Kidney epithelial cell (primary cell): ENCODE data around the gene GAS1. TPM values are rescaled to one million over a fixed set of nuclear protein-coding genes. Genes with fewer than 3 reads are reported as not detected.

ENCODE experiments used
- DNase-seq: peaks from one replicate; pipeline ENCODE4 v3.0.0-alpha.2; 2010; ENCODE audit warnings: low read depth
- H3K27me3 ChIP-seq: 2 replicates; pipeline ENCODE4 v1.6.0; 2011; ENCODE audit warnings: low read length; ENCODE audit not compliant: control insufficient read depth, insufficient read depth
- H3K36me3 ChIP-seq: 2 replicates; pipeline ENCODE4 v1.5.1; 2011; ENCODE audit warnings: low read length; ENCODE audit not compliant: control insufficient read depth, insufficient read depth
- H3K4me3 ChIP-seq: 2 replicates; pipeline ENCODE4 v1.5.1; 2011; ENCODE audit warnings: low read depth, mild to moderate bottlenecking, control low read depth, low read length
- CTCF ChIP-seq: IDR thresholded peaks from 2 replicates; pipeline ENCODE4 v1.5.1; 2011; ENCODE audit warnings: mild to moderate bottlenecking, moderate library complexity, low read length, control low read depth, inconsistent platforms; ENCODE audit not compliant: insufficient read depth, poor library complexity, severe bottlenecking
- total RNA-seq: library from RNA; depleted of rRNA; stranded (reverse); fragments of >200 nt; gene quantifications from 2 replicates; pipeline ENCODE4 v1.2.3, GENCODE V29; 2015

The GAS1 gene
- total RNA-seq, 1 donor from 2014 or later: 6.1 TPM

GRCh38 chr9:86908261-86908660 lies 39.0 kb downstream of the GAS1 start:
- DNase-seq: no peak
- Histone ChIP-seq H3K27me3 (no peaks in the 10 kb centered on the region), H3K36me3 (no peaks in the 10 kb centered on the region), H3K4me3 (no peak overlapping the region)
- TF ChIP-seq CTCF: no peak

DNA sequence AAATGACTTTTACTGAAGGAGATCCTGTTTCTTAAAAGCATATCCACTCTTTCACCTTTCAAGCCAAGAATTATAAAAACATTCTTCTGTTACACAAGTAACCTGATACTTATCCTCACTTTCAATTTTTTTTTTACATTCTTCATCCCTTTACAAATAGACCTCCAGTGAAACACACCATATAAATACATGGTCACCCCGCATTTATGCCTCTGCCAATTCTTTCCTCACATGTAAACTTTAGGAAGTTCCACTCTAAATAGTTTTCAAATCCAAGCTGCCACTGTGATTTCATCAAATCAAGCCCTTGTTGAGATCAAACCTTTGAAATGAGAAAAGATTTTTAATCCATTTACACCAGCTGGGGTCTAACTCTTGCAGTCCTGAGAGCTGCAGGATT lies 40.0 kb downstream of the GAS1 start:
- H3K36me3 ChIP-seq: no peaks in the 10 kb centered on the region
- no peak overlapping the region for H3K4me3 ChIP-seq
- no peak for TF ChIP-seq CTCF
- no peaks in the 10 kb centered on the region for H3K27me3 ChIP-seq
- no peak for DNase-seq

GRCh38 chr9:86903734-86904085 lies 43.6 kb downstream of the GAS1 start:
- Histone ChIP-seq H3K4me3 (no peak overlapping the region), H3K36me3 (no peaks in the 10 kb centered on the region), H3K27me3 (no peaks in the 10 kb centered on the region)
- TF ChIP-seq CTCF: no peak
- DNase-seq: no peak

- no peaks in the 10 kb centered on the region for H3K36me3 ChIP-seq
- DNase-seq: no peak
- TF ChIP-seq CTCF: no peak
- H3K27me3 ChIP-seq: no peaks in the 10 kb centered on the region
- H3K4me3 ChIP-seq: peak overlapping the region; percentile 15
These were observed 44.1 kb downstream of the GAS1 start for GRCh38 chr9:86902991-86903733.

DNA sequence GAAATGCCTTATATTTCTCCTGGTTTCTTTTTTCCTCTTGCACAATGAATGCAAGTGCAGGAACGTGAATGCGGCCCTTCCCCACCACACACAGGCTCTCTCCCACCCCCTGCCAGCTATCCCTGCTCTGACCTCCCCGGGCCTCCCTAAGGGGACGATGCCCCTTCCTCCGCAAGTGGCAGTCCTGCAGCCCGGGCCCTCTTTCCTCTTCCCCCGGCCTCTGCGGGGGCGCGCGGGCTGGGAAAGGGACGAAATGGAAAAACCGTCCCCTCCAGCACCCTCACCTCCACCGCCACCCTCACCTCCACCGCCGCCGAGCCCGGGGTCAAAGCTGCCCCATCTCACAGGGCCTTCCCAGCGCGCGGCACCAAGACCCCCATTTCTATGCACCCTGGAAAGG lies 44.7 kb downstream of the GAS1 start:
- Histone ChIP-seq H3K4me3 (no peak overlapping the region), H3K36me3 (no peaks in the 10 kb centered on the region), H3K27me3 (no peaks in the 10 kb centered on the region)
- no peak for TF ChIP-seq CTCF
- DNase-seq: no peak

DNA sequence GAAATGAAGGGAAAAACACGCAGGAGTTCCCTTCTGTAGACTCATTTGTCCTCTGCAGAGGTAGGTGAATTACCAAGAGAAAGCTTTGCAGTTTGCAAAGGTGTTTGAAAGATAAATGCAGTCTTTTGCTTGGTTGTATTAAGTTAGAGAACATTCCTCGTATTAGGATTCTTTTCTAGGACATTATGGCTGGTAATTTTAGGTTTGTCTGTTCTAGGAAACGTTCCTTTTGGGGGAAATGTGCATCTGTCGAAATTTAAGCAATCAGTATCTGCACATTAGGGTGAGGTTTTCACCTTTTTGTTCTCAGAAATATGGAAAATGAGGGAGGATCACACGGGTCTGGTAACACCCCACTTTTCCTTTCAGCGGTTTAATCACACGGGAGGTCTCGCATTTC lies 45.1 kb downstream of the GAS1 start:
- H3K36me3 ChIP-seq: no peaks in the 10 kb centered on the region
- no peak for TF ChIP-seq CTCF
- DNase-seq: no peak
- H3K4me3 ChIP-seq: no peak overlapping the region
- H3K27me3 ChIP-seq: no peaks in the 10 kb centered on the region
